HCEC 1CT (cell line): ENCODE measurements around the gene FOXK2.
"Not testable (repeated sequence)": the region's sequence is repeated elsewhere in the genome, so short reads cannot be mapped to it uniquely, and the experiment has no call there.

ENCODE experiments used
- DNase-seq: peaks from one replicate; pipeline ENCODE4 v3.0.0-alpha.2; 2017

Gene FOXK2

DNA sequence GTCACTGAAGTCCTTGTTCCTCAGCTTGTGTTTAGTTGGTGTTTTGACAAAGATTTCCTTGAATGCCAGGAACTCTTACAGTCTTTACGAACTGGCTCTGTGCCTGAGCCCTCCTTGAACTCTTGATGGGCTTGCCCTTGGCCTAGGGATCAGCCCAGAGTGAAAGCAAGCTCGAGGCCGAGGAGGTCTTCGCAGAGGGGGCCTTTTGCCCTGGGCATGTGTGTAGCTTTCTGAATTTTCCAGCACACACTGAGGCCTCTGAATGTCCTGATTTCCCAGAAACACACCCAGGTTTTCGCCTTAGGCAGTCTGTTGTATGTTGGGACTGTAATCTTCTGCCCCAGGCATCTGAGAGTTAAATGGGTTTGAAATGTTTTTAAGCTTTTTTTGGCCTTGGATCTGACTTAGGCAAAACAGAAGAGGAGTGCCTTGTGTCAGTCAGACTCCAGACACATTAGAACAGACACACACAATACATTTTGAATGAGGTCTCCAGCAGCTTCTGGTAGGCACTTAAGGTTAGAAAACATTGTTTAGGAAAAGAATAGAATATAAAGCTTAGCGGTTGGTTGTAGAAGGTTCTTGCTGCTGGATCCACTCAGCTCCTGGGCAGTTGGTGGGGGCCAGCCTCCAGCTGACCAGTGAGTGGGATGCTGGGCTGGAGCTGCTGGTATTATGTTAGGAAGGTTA lies 17.1 kb downstream of the FOXK2 start:
- peak; percentile 30 for DNase-seq

DNA sequence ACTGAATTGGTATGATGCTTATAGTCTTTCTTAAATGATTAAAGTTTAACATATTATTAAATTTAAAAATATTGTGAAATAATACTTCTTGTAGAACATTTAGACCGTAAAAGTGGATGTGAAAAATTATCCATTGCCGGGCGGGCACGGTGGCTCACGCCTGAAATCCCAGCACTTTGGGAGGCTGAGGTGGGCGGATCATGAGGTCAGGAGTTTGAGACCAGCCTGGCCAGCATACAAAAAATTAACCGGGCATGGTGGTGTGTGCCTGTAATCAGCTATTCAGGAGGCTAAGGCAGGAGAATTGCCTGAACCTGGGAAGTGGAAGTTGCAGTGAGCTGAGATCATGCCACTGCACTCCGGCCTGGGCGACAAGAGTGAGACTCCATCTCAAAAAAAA lies 17.7 kb downstream of the FOXK2 start:
- DNase-seq = not testable (repeated sequence)

- not testable (repeated sequence) for DNase-seq
Observed at GRCh38 chr17:82539076-82539475, 19.5 kb downstream of the FOXK2 start.

DNA sequence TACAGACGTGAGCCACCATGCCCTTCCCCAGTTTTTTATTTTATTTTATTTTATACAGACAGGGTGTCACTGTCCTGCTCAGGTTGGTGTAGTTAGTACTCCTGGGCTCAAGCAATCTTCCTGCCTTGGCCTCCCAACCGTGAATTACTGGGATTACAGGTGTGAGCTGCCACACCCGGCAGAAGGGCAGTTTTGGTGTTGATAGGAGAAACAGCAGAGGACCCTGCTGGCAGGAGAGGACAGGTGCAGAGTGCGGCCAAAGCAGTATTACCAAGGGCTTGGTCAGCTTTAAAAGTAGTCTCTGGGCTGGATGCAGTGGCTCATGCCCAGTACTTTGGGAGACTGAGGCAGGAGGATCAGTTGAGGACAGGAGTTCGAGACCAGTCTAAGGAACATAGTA lies 22.9 kb downstream of the FOXK2 start:
- no peak for DNase-seq

DNA sequence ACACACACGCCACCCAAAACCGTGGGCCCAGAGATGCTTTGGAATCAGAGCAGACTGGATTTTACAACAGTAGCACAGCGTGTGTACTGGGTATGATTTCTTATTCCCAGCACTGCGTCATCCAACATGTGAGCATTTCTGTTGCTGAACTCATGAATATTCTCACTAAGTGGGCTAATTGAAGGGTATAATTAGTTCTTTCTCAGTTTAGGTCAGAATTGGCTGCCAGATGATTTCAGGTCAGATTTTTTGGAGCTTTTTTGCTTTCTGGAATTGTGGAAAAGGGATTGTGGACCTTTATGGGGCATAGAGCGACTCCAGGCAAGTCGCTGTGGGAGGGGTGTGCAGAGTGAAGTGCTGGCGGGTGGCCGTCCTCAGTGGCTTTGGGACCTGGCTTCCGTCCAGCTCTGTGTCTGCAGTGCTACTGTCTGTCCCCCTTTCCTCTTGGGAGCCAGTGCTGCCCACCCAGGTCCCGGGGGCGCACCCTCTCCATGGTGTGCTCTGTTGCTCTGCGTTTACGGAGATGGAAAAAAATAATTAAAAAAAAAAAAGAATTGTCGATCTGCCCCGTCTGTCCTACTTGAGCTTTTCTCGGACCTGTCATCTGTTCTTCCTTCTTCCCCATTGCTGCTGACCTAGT lies 25.0 kb downstream of the FOXK2 start:
- DNase-seq = no peak

DNA sequence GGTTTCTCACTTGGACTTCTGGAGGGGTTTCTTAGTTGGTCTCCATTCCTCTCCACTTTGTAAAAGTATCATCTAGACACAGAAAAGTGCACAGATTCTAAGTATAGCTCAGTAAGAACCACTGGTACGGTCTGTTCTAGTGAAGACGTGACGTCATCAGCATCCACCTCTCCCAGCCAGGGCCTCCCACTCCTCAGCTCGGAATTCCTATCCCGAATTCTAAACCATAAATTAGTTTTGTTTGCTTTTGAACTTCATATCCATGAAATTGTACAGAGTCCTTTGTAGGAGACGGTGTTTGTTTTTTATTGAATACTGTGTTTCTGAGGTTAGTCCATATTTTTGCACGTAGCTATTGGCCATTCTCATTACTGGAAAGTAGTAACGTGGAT lies 25.5 kb downstream of the FOXK2 start:
- DNase-seq = no peak

GRCh38 chr17:82547981-82548380 lies 28.4 kb downstream of the FOXK2 start:
- no peak for DNase-seq

DNA sequence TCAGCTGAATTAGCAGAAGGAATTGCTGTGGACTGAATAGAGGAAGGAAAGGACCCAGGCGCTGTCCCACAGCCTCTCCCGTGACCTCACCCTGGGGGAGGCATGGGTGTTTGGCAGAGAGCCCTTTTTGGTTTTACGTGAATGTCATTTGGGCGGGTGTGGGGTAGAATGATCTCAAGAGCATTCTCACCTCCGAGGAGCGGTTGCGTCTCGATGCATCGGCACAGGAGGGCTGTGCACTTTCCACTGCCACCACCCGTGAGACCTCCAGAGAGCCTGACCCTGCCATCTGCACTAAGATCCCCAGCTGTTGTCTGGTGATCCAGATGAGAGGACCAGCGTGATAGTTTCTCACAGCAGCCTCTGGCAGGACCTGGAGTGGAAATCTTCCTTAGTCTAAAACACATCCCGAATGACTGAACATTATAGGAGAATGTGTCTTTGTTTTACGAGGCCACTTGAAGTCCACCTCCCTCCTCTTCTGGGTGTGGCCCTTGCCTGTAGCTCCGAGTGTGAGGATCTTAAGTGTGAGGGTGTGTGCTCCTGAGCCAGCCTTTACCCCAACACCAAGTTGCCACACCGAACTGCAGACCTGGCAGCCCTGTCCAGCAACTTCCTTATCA lies 29.3 kb downstream of the FOXK2 start:
- DNase-seq = no peak

GRCh38 chr17:82551779-82552457 lies 32.4 kb downstream of the FOXK2 start:
- peak; percentile 62 for DNase-seq

DNA sequence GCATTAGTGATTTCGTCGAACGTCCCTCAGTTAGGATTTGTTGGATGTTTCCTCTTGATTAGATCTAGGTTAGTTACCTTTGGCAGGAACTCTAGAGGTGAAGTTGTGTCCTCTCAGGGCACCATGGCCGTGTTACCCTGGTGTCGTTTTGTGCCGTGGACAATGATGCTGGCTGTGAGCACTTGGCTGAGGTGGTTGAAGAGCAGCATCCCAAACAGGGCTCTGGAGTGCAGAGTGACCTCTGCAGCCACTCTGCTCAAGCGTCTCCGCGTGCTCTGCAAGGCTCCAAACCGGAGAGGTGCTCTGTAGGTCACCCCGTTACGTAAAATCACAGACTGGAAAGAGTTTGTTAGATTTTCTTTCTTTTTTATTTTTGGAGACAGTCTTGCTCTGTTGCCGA lies 33.0 kb downstream of the FOXK2 start:
- DNase-seq = no peak

DNA sequence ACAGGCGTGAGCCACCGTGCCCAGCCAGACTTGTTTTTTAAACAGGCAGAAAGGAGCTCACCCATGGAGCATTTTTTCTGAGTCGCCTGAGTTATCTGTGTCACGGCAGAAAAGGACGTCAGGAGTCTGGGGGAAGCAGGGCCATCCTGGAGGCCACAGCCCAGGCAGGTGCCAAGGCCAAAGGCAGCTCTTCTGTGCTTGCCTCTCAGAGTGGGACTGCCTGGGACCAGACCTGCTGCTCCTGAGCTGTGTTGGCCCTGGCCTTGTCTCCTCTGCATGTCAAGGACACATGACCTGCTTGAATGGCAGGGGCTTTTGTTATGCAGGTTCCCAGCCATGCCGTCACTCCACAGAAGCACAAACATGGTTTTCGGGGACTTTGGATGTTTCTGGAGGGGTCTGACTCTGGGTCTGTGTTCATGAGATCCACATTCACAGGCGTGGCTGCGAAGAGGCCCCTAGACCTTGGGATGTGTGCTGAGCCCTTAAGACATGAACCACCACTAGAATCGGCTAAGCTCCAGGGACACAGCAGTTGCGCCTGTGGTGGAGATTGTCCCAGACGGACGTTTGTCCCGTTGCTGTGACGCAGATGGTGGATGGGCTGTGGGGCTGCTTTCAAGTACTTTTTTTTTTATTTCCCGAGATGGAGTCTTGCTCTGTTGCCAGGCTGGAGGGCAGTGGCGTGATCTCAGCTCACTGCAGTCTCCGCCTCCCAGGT lies 33.8 kb downstream of the FOXK2 start:
- DNase-seq = no peak

- not testable (repeated sequence) for DNase-seq
Observed at GRCh38 chr17:82557510-82557909, 38.0 kb downstream of the FOXK2 start.

- DNase-seq = no peak
Observed at GRCh38 chr17:82559566-82560251, 40.2 kb downstream of the FOXK2 start.

DNA sequence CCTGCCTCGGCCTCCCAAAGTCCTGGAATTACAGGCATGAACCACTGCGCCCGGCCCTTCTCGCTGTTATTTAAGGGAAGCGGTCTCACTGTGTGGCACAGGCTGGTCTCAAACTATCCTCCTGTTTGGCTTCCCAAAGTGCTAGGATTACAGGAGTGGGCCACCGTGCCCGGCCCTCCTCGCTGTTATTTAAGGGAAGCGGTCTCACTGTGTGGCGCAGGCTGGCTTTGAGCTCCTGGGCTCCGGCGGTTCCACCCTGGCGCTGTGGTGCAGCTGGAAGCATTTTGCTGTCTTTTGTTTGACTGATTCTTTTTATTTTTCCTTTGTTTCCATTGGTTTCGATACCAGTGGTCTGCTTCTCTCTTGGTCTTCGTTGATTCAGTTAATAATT lies 40.7 kb downstream of the FOXK2 start:
- DNase-seq = no peak

GRCh38 chr17:82560802-82561428 lies 41.4 kb downstream of the FOXK2 start:
- DNase-seq = no peak

DNA sequence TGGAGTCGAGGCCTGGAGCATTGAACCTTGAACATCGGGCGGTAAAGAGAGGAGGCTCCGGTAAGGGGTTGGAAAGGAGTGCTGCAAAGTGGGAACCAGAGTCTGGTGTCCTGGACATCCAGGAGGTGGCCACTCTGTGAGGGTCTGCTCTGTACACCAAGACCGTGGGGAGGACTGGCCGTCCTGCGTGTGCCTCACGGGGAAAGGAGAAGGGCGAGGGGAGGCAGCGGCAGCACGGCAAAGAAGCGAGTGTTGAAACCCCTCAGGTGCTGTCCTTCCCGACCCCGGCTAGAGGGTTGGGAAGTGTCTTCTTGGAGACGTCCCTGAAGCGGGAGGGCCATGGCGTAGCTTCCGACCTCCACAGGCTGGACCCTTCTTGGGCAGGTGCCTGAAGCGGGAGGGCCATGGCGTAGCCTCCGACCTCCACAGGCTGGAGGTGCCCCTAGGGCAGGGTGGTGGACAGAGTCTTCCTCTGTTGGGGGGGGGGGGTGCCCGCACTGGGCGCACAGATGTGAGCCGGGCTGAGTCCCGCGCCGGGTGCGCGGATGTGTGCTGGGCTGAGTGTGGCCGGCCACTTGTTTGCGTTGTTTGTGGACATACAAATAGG lies 42.0 kb downstream of the FOXK2 start:
- DNase-seq = no peak

GRCh38 chr17:82562718-82563220 lies 43.2 kb downstream of the FOXK2 start:
- DNase-seq = not testable (repeated sequence)

DNA sequence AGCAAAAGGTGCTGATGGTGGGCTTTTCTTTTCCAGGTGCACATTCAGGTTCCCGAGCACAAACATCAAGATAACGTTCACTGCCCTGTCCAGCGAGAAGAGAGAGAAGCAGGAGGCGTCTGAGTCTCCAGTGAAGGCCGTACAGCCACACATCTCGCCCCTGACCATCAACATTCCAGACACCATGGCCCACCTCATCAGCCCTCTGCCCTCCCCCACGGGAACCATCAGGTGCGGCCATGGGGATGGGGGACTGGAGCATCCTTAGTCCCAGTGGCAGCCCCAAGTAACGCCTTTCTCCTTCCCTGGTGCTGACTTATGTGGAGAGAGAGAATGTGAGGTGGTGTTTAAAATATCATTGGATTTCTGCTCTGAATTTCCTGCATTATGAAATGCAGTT lies 43.8 kb downstream of the FOXK2 start:
- DNase-seq = no peak

GRCh38 chr17:82563745-82564144 lies 44.2 kb downstream of the FOXK2 start:
- not testable (repeated sequence) for DNase-seq

DNA sequence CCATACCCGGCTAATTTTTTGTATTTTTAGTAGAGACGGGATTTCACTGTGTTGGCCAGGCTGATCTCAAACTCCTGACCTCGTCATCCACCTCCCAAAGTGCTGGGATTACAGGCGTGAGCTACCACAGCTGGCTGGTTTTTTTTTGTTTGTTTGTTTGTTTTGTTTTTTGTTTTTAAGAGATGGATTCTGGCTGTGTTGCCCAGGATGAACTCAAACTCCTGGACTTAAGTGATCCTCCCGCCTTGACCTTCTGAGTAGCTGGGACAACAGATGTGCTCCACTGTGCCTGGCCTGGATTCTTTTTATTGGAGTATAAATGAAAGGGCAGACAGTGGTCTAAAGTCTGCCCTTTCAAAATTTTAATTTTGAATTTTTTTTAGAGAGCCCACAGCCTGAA lies 44.7 kb downstream of the FOXK2 start:
- DNase-seq = no peak

DNA sequence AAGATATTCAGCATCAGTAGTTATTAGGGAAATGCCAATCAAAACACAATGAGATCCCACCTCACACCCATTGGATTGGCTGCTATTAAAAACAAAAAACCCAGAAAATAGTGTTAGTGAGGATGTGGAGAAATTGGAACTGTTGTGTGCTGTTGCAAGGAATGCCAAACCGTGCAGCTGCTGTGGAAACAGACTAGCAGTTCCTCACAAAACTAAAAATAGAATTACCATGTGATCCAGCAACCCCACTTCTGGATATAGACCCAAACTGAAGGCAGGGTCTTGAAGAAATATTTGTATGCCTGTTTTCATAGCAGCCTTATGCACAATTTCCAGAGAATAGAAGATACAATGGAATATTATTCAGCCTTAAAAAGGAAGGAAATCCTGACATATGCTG lies 46.0 kb downstream of the FOXK2 start:
- no peak for DNase-seq
